Sigmoid colon (tissue), 7 donors: ENCODE results near the gene LTK. TPM values are rescaled to one million over a fixed set of nuclear protein-coding genes. Genes with fewer than 3 reads are reported as not detected.

ENCODE experiments used
- DNase-seq: peaks from one replicate; pipeline ENCODE4 v3.0.0-alpha.2; 2019
- H3K27ac ChIP-seq, 4 donors: fragments of 200-600 bp; sonication (generic); one replicate each; pipeline ENCODE4 v1.5.1; 2016 to 2019; ENCODE audit warnings: mild to moderate bottlenecking in 1 of 4
- H3K27me3 ChIP-seq, 3 donors: fragments of 200-600 bp; sonication (generic); one replicate each; pipeline ENCODE4 v1.5.1; 2019; ENCODE audit warnings: mild to moderate bottlenecking in 1 of 3
- H3K36me3 ChIP-seq, 4 donors: fragments of 200-600 bp; sonication (generic); one replicate each; pipeline ENCODE4 v1.5.1; 2016 to 2019
- H3K4me1 ChIP-seq, 4 donors: fragments of 200-600 bp; sonication (generic); one replicate each; pipeline ENCODE4 v1.5.1; 2017 to 2019
- H3K4me3 ChIP-seq, 4 donors: fragments of 200-600 bp; sonication (generic); one replicate each; pipeline ENCODE4 v1.5.1; 2017 to 2019; ENCODE audit warnings: mild to moderate bottlenecking in 2 of 4, moderate library complexity in 1 of 4
- H3K9me3 ChIP-seq, 4 donors: fragments of 200-600 bp in 3 of 4; sonication (generic) in 3 of 4; one replicate each; pipeline versions ENCODE4 v1.5.1 to v1.6.1; 2013 to 2019
- EP300 ChIP-seq, 4 donors: sonication (generic); formaldehyde crosslinking; IDR thresholded peaks; one replicate each; pipeline ENCODE4 v1.6.1; 2017; ENCODE audit warnings: antibody characterized with exemption in 4 of 4
- POLR2A ChIP-seq, 2 donors: fragments of 450-650 bp; IDR thresholded peaks; one replicate each; pipeline ENCODE4 v1.6.1; 2016; ENCODE audit warnings: antibody characterized with exemption in 2 of 2, mild to moderate bottlenecking in 2 of 2, moderate library complexity in 2 of 2
- POLR2AphosphoS5 ChIP-seq, 4 donors: sonication (generic); formaldehyde crosslinking; IDR thresholded peaks; one replicate each; pipeline ENCODE4 v1.6.1; 2017; ENCODE audit warnings: antibody characterized with exemption in 4 of 4
- WGBS, 2 donors: extraction: QIAGEN DNeasy Blood & Tissue Kit; methylation state at CpG; one replicate each; pipeline ENCODE4 v1.1.7; 2013; 5-methylcytosine and 5-hydroxymethylcytosine counted together
- intact Hi-C: fragments of 100-400 bp; cut with DNase I; formaldehyde crosslinking; loops from one replicate; pipeline ENCODE4 v1.15.1; 2023
- polyA plus RNA-seq, 3 donors: library from polyadenylated mRNA; stranded (reverse); fragments of 200-250 nt; gene quantifications; one replicate each; pipeline ENCODE4 v1.2.3, GENCODE V29; 2013
- total RNA-seq, 4 donors: library from RNA; depleted of rRNA; stranded (reverse); fragments of >200 nt; gene quantifications; one replicate each; pipeline ENCODE4 v1.1.0, GENCODE V29; 2016
- TF ChIP-seq, protein P1 (sequence below), 4 experiments: fragments of 450-650 bp in 3 of 4; fragments of 200-600 bp in 1 of 4; IDR thresholded peaks; one replicate each; pipeline ENCODE4 v1.5.1; 2016 to 2019; ENCODE audit warnings: antibody characterized with exemption in 4 of 4, mild to moderate bottlenecking in 3 of 4, moderate library complexity in 2 of 4
- donor health status: healthy with polysubstance abuse.
- donor health status: Bipolar disorder and iron deficiency.
- donor health status: healthy.

LTK gene
- total and polyA plus RNA-seq, 7 donors, result 1.6 to 4.8 (median 3.3) TPM; not detected in 1

DNA sequence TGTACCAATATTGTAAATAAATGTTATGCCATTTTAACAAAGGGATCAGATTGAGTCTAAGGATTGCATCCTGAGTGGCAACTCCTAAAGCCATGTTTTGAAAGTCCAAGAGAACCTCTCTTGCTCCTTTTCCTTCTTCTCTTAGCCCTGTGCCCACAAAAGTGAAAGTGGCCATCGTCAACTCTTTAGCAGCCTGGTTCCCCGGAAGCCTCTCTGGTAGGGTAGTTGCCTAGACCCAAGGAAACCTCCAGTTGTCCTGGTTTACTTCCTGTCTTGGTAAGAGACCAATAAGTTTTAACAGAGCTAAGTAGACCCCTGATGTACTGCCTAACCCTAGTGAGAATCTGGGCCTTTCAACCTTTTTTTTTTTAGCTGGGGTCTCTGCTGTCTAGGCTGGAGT, 30.1 kb downstream of the LTK start:
- Histone ChIP-seq H3K27ac (no peak overlapping the region), H3K36me3 (peaks cover 18 to 52% (median 38%) of the 10 kb centered on the region in 4 donors), H3K27me3 (peaks cover 0 to 19% (median 18%) of the 10 kb centered on the region in 3 donors), H3K9me3 (no peaks in the 10 kb centered on the region), H3K4me1 (no peaks in the 10 kb centered on the region), H3K4me3 (no peak overlapping the region)
- DNase-seq, result no peak
- intact Hi-C loops, result no loop called here
- no peak for TF ChIP-seq POLR2A (IDR thresholded peaks at IDR 0.05)
- TF ChIP-seq EP300 (IDR thresholded peaks at IDR 0.05), result no peak
- TF ChIP-seq, protein P1, sequence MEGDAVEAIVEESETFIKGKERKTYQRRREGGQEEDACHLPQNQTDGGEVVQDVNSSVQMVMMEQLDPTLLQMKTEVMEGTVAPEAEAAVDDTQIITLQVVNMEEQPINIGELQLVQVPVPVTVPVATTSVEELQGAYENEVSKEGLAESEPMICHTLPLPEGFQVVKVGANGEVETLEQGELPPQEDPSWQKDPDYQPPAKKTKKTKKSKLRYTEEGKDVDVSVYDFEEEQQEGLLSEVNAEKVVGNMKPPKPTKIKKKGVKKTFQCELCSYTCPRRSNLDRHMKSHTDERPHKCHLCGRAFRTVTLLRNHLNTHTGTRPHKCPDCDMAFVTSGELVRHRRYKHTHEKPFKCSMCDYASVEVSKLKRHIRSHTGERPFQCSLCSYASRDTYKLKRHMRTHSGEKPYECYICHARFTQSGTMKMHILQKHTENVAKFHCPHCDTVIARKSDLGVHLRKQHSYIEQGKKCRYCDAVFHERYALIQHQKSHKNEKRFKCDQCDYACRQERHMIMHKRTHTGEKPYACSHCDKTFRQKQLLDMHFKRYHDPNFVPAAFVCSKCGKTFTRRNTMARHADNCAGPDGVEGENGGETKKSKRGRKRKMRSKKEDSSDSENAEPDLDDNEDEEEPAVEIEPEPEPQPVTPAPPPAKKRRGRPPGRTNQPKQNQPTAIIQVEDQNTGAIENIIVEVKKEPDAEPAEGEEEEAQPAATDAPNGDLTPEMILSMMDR (IDR thresholded peaks at IDR 0.05), result no peak
- no peak for TF ChIP-seq POLR2AphosphoS5 (IDR thresholded peaks at IDR 0.05)
- 60 to 63% methylated on average over 2 of the region's 2 CpGs for WGBS, 2 donors

DNA sequence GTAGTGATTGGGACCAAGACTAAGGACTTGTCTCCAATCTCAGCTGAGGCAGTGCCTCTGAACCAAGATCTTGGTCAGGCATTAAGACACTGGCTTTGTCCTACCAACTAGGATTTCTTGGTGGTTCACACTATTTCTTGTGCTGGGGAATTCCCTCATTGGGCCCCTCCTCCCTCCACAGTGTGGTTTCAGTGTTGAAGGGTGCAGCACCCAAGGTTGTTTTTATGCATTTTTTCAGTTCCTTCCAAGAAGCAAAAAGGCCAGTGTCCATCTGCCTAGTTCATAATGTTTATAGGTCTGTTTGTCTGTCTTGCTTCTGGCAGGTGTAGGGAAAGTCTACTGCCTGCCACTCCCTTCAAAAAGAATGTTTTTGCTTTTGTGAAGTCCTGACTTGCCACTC, 30.5 kb downstream of the LTK start:
- H3K4me1 ChIP-seq, result no peaks in the 10 kb centered on the region
- peaks cover 0 to 18% (median 16%) of the 10 kb centered on the region in 3 donors for H3K27me3 ChIP-seq
- TF ChIP-seq POLR2A (IDR thresholded peaks at IDR 0.05) (no peak), EP300 (IDR thresholded peaks at IDR 0.05) (no peak), POLR2AphosphoS5 (IDR thresholded peaks at IDR 0.05) (no peak)
- TF ChIP-seq, protein P1 (IDR thresholded peaks at IDR 0.05), result no peak
- no peak for DNase-seq
- H3K27ac ChIP-seq, result no peak overlapping the region
- intact Hi-C loops, result no loop called here
- H3K9me3 ChIP-seq, result no peaks in the 10 kb centered on the region
- no peak overlapping the region for H3K4me3 ChIP-seq
- H3K36me3 ChIP-seq, result peaks cover 18 to 56% (median 41%) of the 10 kb centered on the region in 4 donors

DNA sequence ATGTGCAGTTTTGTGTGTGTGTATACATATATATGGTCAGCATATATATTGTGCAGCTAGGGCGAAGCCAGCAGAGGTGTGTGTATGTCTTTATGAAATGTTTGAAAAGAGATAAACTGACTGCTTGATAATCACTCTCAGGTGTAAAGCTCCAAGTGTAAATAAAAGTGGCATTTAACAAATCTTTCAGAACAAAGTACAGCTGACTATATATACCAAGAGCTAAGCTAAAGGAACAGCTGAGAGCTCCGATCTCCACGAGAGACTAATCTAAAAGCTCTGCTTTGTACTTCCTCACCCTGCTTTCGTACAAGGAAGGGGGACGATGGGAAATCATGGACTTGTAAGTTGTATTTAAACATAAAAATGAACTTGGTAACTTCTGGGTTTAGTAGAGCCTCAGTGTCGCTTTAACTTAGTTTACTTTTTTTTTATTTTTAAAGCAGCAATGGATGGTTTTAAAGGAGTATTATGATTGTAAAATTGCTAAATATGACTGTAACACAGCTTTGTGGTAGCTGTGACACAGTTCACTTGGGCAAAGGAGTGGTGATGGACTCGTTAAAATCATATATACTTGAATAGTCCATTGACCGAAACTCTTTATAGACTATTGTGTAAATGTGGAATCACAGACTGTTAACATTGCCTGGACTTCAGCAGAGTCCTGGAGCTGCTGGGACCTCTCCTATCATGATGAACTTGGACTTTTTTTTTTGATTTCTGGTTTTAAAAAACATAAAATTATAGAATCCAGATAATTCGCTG, 31.3 kb downstream of the LTK start:
- Histone ChIP-seq H3K36me3 (peaks cover 23 to 64% (median 49%) of the 10 kb centered on the region in 4 donors), H3K27ac (no peak overlapping the region), H3K9me3 (no peaks in the 10 kb centered on the region), H3K27me3 (peaks cover 0 to 12% (median 12%) of the 10 kb centered on the region in 3 donors), H3K4me1 (no peaks in the 10 kb centered on the region), H3K4me3 (no peak overlapping the region)
- 27 to 78% methylated on average over 9 of the region's 9 CpGs for WGBS, 2 donors
- no peak for TF ChIP-seq EP300 (IDR thresholded peaks at IDR 0.05)
- TF ChIP-seq, protein P1 (IDR thresholded peaks at IDR 0.05), result no peak
- no peak for TF ChIP-seq POLR2A (IDR thresholded peaks at IDR 0.05)
- TF ChIP-seq POLR2AphosphoS5 (IDR thresholded peaks at IDR 0.05), result no peak
- intact Hi-C loops, result no loop called here
- DNase-seq, result no peak

DNA sequence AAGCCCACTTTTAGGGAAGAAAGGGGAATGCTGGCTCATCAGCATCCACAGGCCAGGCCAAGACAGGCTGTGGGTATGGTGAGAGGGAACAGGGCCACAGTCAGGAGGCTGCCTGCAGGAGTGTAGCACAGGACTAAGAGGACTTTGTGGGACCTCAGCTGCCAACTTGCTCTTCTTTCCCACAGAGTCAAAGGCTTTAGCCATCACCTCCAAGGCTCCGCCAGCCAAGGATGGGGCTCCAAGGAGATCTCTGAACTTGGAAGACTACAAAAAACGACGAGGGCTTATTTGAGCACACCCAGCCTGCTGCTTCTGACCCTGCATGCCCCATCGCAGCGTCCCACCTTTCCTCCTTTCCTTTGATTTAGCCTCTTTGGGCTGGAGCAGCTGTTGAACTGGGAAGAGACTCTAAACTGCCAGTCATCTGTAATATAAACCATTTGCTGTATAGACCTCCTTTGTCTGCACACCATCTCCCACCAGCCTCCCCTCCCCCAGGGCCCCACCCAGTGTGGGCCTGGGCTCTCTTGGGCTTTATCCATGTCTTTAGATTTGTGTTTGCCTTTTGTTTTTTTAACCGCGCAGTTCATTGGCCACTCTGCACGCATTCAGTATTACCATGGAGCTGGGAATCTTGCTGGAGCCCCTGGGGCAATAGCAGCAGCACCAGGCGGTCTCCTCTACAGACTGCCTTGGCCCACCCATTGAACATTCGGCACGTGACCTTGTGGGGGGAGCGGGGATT, 33.1 kb downstream of the LTK start:
- TF ChIP-seq, protein P1 (IDR thresholded peaks at IDR 0.05), result no peak
- TF ChIP-seq POLR2A (IDR thresholded peaks at IDR 0.05), result no peak
- no peak for TF ChIP-seq EP300 (IDR thresholded peaks at IDR 0.05)
- TF ChIP-seq POLR2AphosphoS5 (IDR thresholded peaks at IDR 0.05), result no peak
- intact Hi-C loops, result no loop called here
- DNase-seq, result no peak
- WGBS, 2 donors, result 94 to 96% methylated on average over 12 of the region's 12 CpGs
- peaks cover 38 to 81% (median 67%) of the 10 kb centered on the region in 4 donors for H3K36me3 ChIP-seq
- H3K27me3 ChIP-seq, result no peaks in the 10 kb centered on the region
- no peaks in the 10 kb centered on the region for H3K9me3 ChIP-seq
- H3K4me3 ChIP-seq, result no peak overlapping the region
- H3K4me1 ChIP-seq, result no peaks in the 10 kb centered on the region
- H3K27ac ChIP-seq, result no peak overlapping the region
